ENCODE measurements around the gene PPP2R5E.

Gene PPP2R5E

GRCh38 chr14:63453443-63453936 is 89.7 kb downstream of the PPP2R5E start:
- TF ChIP-seq POLR2AphosphoS5 (IDR thresholded peaks at IDR 0.05; ENCODE audit: low read depth, low read length), result no peak
- TF ChIP-seq SIN3A (IDR thresholded peaks at IDR 0.05; ENCODE audit: borderline replicate concordance, insufficient read depth, low read length), result no peak
- no peak for TF ChIP-seq FOXP2 (optimal IDR thresholded peaks at IDR 0.05; ENCODE audit: borderline replicate concordance, extremely low read depth, extremely low read length, insufficient read depth)
- TF ChIP-seq REST (IDR thresholded peaks at IDR 0.05; ENCODE audit: insufficient read depth in 1 of 2, low read depth in 2 of 2, low read length in 2 of 2), result no peak

- TF ChIP-seq TAF1 (IDR thresholded peaks at IDR 0.05; ENCODE audit: borderline replicate concordance, insufficient read depth, low read length), result no peak
- no peak for TF ChIP-seq POLR2AphosphoS5 (IDR thresholded peaks at IDR 0.05; ENCODE audit: low read depth, low read length)
- TF ChIP-seq SIN3A (IDR thresholded peaks at IDR 0.05; ENCODE audit: borderline replicate concordance, insufficient read depth, low read length), result no peak
Measured at GRCh38 chr14:63452796-63453195, 90.4 kb downstream of the PPP2R5E start.

GRCh38 chr14:63448841-63449240 is 94.3 kb downstream of the PPP2R5E start:
- TF ChIP-seq SIN3A (IDR thresholded peaks at IDR 0.05; ENCODE audit: borderline replicate concordance, insufficient read depth, low read length) (no peak), FOXP2 (optimal IDR thresholded peaks at IDR 0.05; ENCODE audit: borderline replicate concordance, extremely low read depth, extremely low read length, insufficient read depth) (no peak)

GRCh38 chr14:63444588-63444987 is 98.6 kb downstream of the PPP2R5E start:
- no peak for TF ChIP-seq TAF1 (IDR thresholded peaks at IDR 0.05; ENCODE audit: borderline replicate concordance, insufficient read depth, low read length)
- TF ChIP-seq SIN3A (IDR thresholded peaks at IDR 0.05; ENCODE audit: borderline replicate concordance, insufficient read depth, low read length), result no peak
- no peak for TF ChIP-seq POLR2AphosphoS5 (IDR thresholded peaks at IDR 0.05; ENCODE audit: low read depth, low read length)
- no peak for TF ChIP-seq FOXP2 (optimal IDR thresholded peaks at IDR 0.05; ENCODE audit: borderline replicate concordance, extremely low read depth, extremely low read length, insufficient read depth)

- TF ChIP-seq POLR2AphosphoS5 (IDR thresholded peaks at IDR 0.05; ENCODE audit: low read depth, low read length) (no peak), FOXP2 (optimal IDR thresholded peaks at IDR 0.05; ENCODE audit: borderline replicate concordance, extremely low read depth, extremely low read length, insufficient read depth) (no peak), SIN3A (IDR thresholded peaks at IDR 0.05; ENCODE audit: borderline replicate concordance, insufficient read depth, low read length) (no peak), REST (IDR thresholded peaks at IDR 0.05; ENCODE audit: insufficient read depth in 1 of 2, low read depth in 2 of 2, low read length in 2 of 2) (no peak), TAF1 (IDR thresholded peaks at IDR 0.05; ENCODE audit: borderline replicate concordance, insufficient read depth, low read length) (no peak)
Measured at GRCh38 chr14:63443988-63444387, 99.2 kb downstream of the PPP2R5E start.

- no peak for TF ChIP-seq TAF1 (IDR thresholded peaks at IDR 0.05; ENCODE audit: borderline replicate concordance, insufficient read depth, low read length)
- TF ChIP-seq SIN3A (IDR thresholded peaks at IDR 0.05; ENCODE audit: borderline replicate concordance, insufficient read depth, low read length), result no peak
- TF ChIP-seq FOXP2 (optimal IDR thresholded peaks at IDR 0.05; ENCODE audit: borderline replicate concordance, extremely low read depth, extremely low read length, insufficient read depth), result no peak
- TF ChIP-seq REST (IDR thresholded peaks at IDR 0.05; ENCODE audit: insufficient read depth in 1 of 2, low read depth in 2 of 2, low read length in 2 of 2), result no peak
- TF ChIP-seq POLR2AphosphoS5 (IDR thresholded peaks at IDR 0.05; ENCODE audit: low read depth, low read length), result no peak
Measured at GRCh38 chr14:63443361-63443760, 99.8 kb downstream of the PPP2R5E start.
